Lung (tissue), 12 donors: ENCODE data around the gene LZTR1. TPM values are rescaled to one million over a fixed set of nuclear protein-coding genes. Genes with fewer than 3 reads are reported as not detected.

Experiments used
- ATAC-seq: fragments of 200-7000 bp; cut with Tn5 transposase; one replicate; pipeline ENCODE4 v1.9.1; 2020; ENCODE audit warnings: moderate number of reproducible peaks; ENCODE audit not compliant: insufficient read depth, low FRiP score
- DNase-seq, 3 donors: peaks; one replicate each; pipeline ENCODE4 v3.0.0-alpha.2; 2013 to 2017
- H3K27ac ChIP-seq, 2 donors: one replicate each; pipeline ENCODE4 v1.5.1; 2013; ENCODE audit warnings: mild to moderate bottlenecking in 2 of 2, moderate library complexity in 2 of 2, control low read depth in 1 of 2, inconsistent platforms in 1 of 2, low read depth in 1 of 2, low read length in 1 of 2
- H3K27me3 ChIP-seq, 3 donors: one replicate each; pipeline ENCODE4 v1.5.1; 2013; ENCODE audit warnings: low read length in 2 of 3; ENCODE audit not compliant: control insufficient read depth in 3 of 3, insufficient read depth in 3 of 3
- H3K36me3 ChIP-seq, 4 donors: one replicate each; pipeline ENCODE4 v1.5.1; 2013; ENCODE audit warnings: low read length in 4 of 4, mild to moderate bottlenecking in 1 of 4, moderate library complexity in 1 of 4; ENCODE audit not compliant: control insufficient read depth in 4 of 4, insufficient read depth in 4 of 4
- H3K4me1 ChIP-seq, 5 donors: one replicate each; pipeline ENCODE4 v1.5.1; 2013; ENCODE audit warnings: low read length in 5 of 5, mild to moderate bottlenecking in 2 of 5, moderate library complexity in 1 of 5; ENCODE audit not compliant: control insufficient read depth in 5 of 5, insufficient read depth in 5 of 5
- H3K4me3 ChIP-seq: one replicate; pipeline ENCODE4 v1.5.1; 2013; ENCODE audit warnings: mild to moderate bottlenecking, control low read depth, moderate library complexity
- H3K9ac ChIP-seq, 2 donors: one replicate each; pipeline ENCODE4 v1.5.1; 2013; ENCODE audit warnings: low read length in 2 of 2, control low read depth in 1 of 2; ENCODE audit not compliant: insufficient read depth in 1 of 2
- H3K9me3 ChIP-seq, 4 donors: one replicate each; pipeline ENCODE4 v1.5.1; 2013; ENCODE audit warnings: low read length in 3 of 4, mild to moderate bottlenecking in 1 of 4, moderate library complexity in 1 of 4; ENCODE audit not compliant: control insufficient read depth in 4 of 4, insufficient read depth in 3 of 4
- CTCF ChIP-seq: IDR thresholded peaks from 2 replicates; pipeline ENCODE4 v1.5.1; 2012; ENCODE audit warnings: mild to moderate bottlenecking; ENCODE audit errors: control extremely low read depth, extremely low read depth
- WGBS, 2 donors: extraction: QIAGEN DNeasy Blood & Tissue Kit; methylation state at CpG; one replicate each; pipeline ENCODE4 v1.1.7; 2013; 5-methylcytosine and 5-hydroxymethylcytosine counted together
- polyA plus RNA-seq, 2 donors: library from polyadenylated mRNA; stranded (reverse); fragments of 200-250 nt; gene quantifications; one replicate each; pipeline ENCODE4 v1.2.1, GENCODE V29; 2013
- total RNA-seq, 2 donors: library from RNA; depleted of rRNA in 1 of 2; stranded (reverse); fragments of >200 nt in 1 of 2; gene quantifications; one replicate each; pipeline ENCODE4 v1.2.1, GENCODE V29; 2014 to 2021
- donor health status: control.
- donor health status: control.
- donor health status: Bipolar disorder and iron deficiency.
- donor health status: healthy.
- donor health status: DM: yes; HTN: yes; CAD: no.

Gene LZTR1
- total and polyA plus RNA-seq, 4 donors, result 33.8 to 64.9 (median 44.9) TPM

GRCh38 chr22:20994128-20994901 lies 12.2 kb downstream of the LZTR1 start:
- H3K9me3 ChIP-seq, result no peaks in the 10 kb centered on the region
- DNase-seq, result no peak
- 93 to 94% methylated on average over 30 of the region's 30 CpGs for WGBS, 2 donors
- no peak for ATAC-seq
- H3K27ac ChIP-seq, result no peak overlapping the region
- no peak overlapping the region for H3K4me3 ChIP-seq
- no peak overlapping the region for H3K9ac ChIP-seq
- no peak for TF ChIP-seq CTCF
- H3K27me3 ChIP-seq, result no peaks in the 10 kb centered on the region
- peaks cover 0 to 1% (median 0%) of the 10 kb centered on the region in 5 donors for H3K4me1 ChIP-seq
- peaks cover 3 to 73% (median 10%) of the 10 kb centered on the region in 4 donors for H3K36me3 ChIP-seq

GRCh38 chr22:20994902-20995241 lies 12.8 kb downstream of the LZTR1 start:
- TF ChIP-seq CTCF, result no peak
- WGBS, 2 donors, result 94 to 96% methylated on average over 10 of the region's 10 CpGs
- Histone ChIP-seq H3K27ac (no peak overlapping the region), H3K4me1 (peaks cover 0 to 3% (median under 1%) of the 10 kb centered on the region in 5 donors), H3K9ac (no peak overlapping the region), H3K9me3 (no peaks in the 10 kb centered on the region), H3K27me3 (no peaks in the 10 kb centered on the region), H3K36me3 (peaks cover 3 to 78% (median 10%) of the 10 kb centered on the region in 4 donors), H3K4me3 (no peak overlapping the region)
- DNase-seq (no peak), ATAC-seq (no peak)

GRCh38 chr22:20995329-20996030 lies 13.4 kb downstream of the LZTR1 start:
- Histone ChIP-seq H3K36me3 (peaks cover 3 to 83% (median 11%) of the 10 kb centered on the region in 4 donors), H3K4me3 (no peak overlapping the region), H3K9me3 (no peaks in the 10 kb centered on the region), H3K27ac (no peak overlapping the region), H3K9ac (no peak overlapping the region), H3K27me3 (no peaks in the 10 kb centered on the region), H3K4me1 (peaks cover 0 to 10% (median 7%) of the 10 kb centered on the region in 5 donors)
- 94 to 95% methylated on average over 23 of the region's 23 CpGs for WGBS, 2 donors
- ATAC-seq, result no peak
- no peak for TF ChIP-seq CTCF
- DNase-seq, result no peak
